ENCODE data around the gene SP3. TPM values are rescaled to one million over a fixed set of nuclear protein-coding genes. Genes with fewer than 3 reads are reported as not detected.

Gene SP3
- total RNA-seq, 4 donors from 2014 or later: 41.9 to 101 (median 81.6) TPM

GRCh38 chr2:173989160-173989883 lies 24.1 kb upstream of the SP3 start:
- H3K4me3 ChIP-seq: no peak overlapping the region
- H3K36me3 ChIP-seq: no peaks in the 10 kb centered on the region
- no peaks in the 10 kb centered on the region for H3K9me3 ChIP-seq
- H3K27me3 ChIP-seq: no peaks in the 10 kb centered on the region
- intact Hi-C loops (cut with DNase I; ENCODE audit: low total_unique reads): no loop called here
- H3K4me1 ChIP-seq: peaks cover 10 to 47% (median 26%) of the 10 kb centered on the region in 4 donors
- 61 to 78% methylated on average over 6 to 7 of the region's 7 CpGs for WGBS, 2 donors (ENCODE audit: low coverage in 1 of 2)
- peak overlapping the region in 2 of 4 donors; percentile 59 to 77 for H3K27ac ChIP-seq
- in situ Hi-C loops (cut with MboI; ENCODE audit: low pct_ligation_motif_present in 1 of 4, low pct_unique_long_range_greater_than_20kb in 1 of 4, low sequenced_read_pairs in 3 of 4): no loop called here
- no peak for TF ChIP-seq CTCF (IDR thresholded peaks at IDR 0.05)
- no peak for TF ChIP-seq POLR2A (IDR thresholded peaks at IDR 0.05)
- TF ChIP-seq POLR2AphosphoS5 (IDR thresholded peaks at IDR 0.05): no peak
- TF ChIP-seq EP300 (IDR thresholded peaks at IDR 0.05; ENCODE audit: low read depth): no peak
- DNase-seq: no peak

- Histone ChIP-seq H3K4me1 (peaks cover 10 to 50% (median 25%) of the 10 kb centered on the region in 4 donors), H3K4me3 (no peak overlapping the region), H3K27ac (peak overlapping the region in 3 of 4 donors; percentile 47 to 56 (median 53)), H3K27me3 (no peaks in the 10 kb centered on the region), H3K36me3 (no peaks in the 10 kb centered on the region), H3K9me3 (no peaks in the 10 kb centered on the region)
- peak; percentile 20 for DNase-seq
- 51 to 83% methylated on average over 1 to 2 of the region's 2 CpGs for WGBS, 2 donors (ENCODE audit: low coverage in 1 of 2)
- TF ChIP-seq POLR2AphosphoS5 (IDR thresholded peaks at IDR 0.05): peak; percentile 8 to 59 (median 31)
- no peak for TF ChIP-seq CTCF (IDR thresholded peaks at IDR 0.05)
- no peak for TF ChIP-seq POLR2A (IDR thresholded peaks at IDR 0.05)
- intact Hi-C loops (cut with DNase I; ENCODE audit: low total_unique reads) (no loop called here), in situ Hi-C loops (cut with MboI; ENCODE audit: low pct_ligation_motif_present in 1 of 4, low pct_unique_long_range_greater_than_20kb in 1 of 4, low sequenced_read_pairs in 3 of 4) (no loop called here)
Observed at GRCh38 chr2:173986805-173987204, 21.6 kb upstream of the SP3 start.

GRCh38 chr2:173985605-173985992 lies 20.4 kb upstream of the SP3 start:
- no peaks in the 10 kb centered on the region for H3K9me3 ChIP-seq
- TF ChIP-seq POLR2A (IDR thresholded peaks at IDR 0.05) (no peak), POLR2AphosphoS5 (IDR thresholded peaks at IDR 0.05) (no peak), EP300 (IDR thresholded peaks at IDR 0.05; ENCODE audit: low read depth) (no peak), CTCF (IDR thresholded peaks at IDR 0.05) (no peak)
- H3K27me3 ChIP-seq: no peaks in the 10 kb centered on the region
- H3K4me3 ChIP-seq: no peak overlapping the region
- peak overlapping the region; percentile 3 to 56 (median 40) for H3K27ac ChIP-seq
- DNase-seq: no peak
- 37 to 50% methylated on average over 1 of the region's 1 CpG for WGBS, 2 donors (ENCODE audit: low coverage in 1 of 2)
- in situ Hi-C loops (cut with MboI; ENCODE audit: low pct_ligation_motif_present in 1 of 4, low pct_unique_long_range_greater_than_20kb in 1 of 4, low sequenced_read_pairs in 3 of 4): no loop called here
- peaks cover 4 to 38% (median 17%) of the 10 kb centered on the region in 4 donors for H3K4me1 ChIP-seq
- intact Hi-C loops (cut with DNase I; ENCODE audit: low total_unique reads): no loop called here
- H3K36me3 ChIP-seq: no peaks in the 10 kb centered on the region

GRCh38 chr2:173984866-173985604 lies 19.9 kb upstream of the SP3 start:
- no peaks in the 10 kb centered on the region for H3K9me3 ChIP-seq
- in situ Hi-C loops (cut with MboI; ENCODE audit: low pct_ligation_motif_present in 1 of 4, low pct_unique_long_range_greater_than_20kb in 1 of 4, low sequenced_read_pairs in 3 of 4) (no loop called here), intact Hi-C loops (cut with DNase I; ENCODE audit: low total_unique reads) (no loop called here)
- no peaks in the 10 kb centered on the region for H3K36me3 ChIP-seq
- H3K4me1 ChIP-seq: peaks cover 0 to 34% (median 13%) of the 10 kb centered on the region in 4 donors
- 26 to 61% methylated on average over 3 to 9 of the region's 9 CpGs for WGBS, 2 donors (ENCODE audit: low coverage in 1 of 2)
- no peak overlapping the region for H3K4me3 ChIP-seq
- TF ChIP-seq POLR2A (IDR thresholded peaks at IDR 0.05) (no peak), POLR2AphosphoS5 (IDR thresholded peaks at IDR 0.05) (no peak)
- H3K27ac ChIP-seq: peak overlapping the region; percentile 3 to 56 (median 34)
- H3K27me3 ChIP-seq: no peaks in the 10 kb centered on the region
- DNase-seq: no peak

All from transverse colon (tissue), 4 donors.